NCI-H2196 (cell line): Measurements from ENCODE around the gene SPRYD4.
"Not testable (repeated sequence)": the region's sequence is repeated elsewhere in the genome, so short reads cannot be mapped to it uniquely, and the experiment has no call there.

Experiments used
- DNase-seq: peaks from one replicate; lab custom pipeline; 2025; ENCODE audit not compliant: unreplicated experiment; lab: John Stamatoyannopoulos, UW

SPRYD4 gene

GRCh38 chr12:56468216-56469006 lies at the start of gene SPRYD4:
SPRYD4 (plus strand) TSS chr12:56468578; CDS start chr12:56468592, 14 bp downstream.
- DNase-seq: peak; percentile 96

DNA sequence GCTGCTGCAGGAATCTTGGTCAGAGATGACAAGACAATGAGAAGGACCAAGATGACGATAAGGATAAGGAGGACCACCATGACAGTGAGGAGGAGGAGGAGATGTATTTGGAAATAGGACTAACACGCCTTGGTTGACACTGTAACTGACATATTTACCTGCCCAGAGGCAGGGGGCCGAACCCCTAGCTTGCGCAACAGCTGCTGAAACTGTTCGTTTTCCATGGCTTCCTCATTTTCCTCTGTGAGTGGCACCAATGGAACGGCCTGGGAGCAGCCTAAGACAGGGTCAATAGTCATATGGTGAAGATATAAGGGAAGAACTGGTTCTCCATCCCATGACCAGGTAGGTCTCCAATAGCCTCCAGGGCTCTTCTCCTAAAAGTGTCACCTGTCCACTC lies 48.0 kb upstream of the SPRYD4 start:
- DNase-seq: no peak

DNA sequence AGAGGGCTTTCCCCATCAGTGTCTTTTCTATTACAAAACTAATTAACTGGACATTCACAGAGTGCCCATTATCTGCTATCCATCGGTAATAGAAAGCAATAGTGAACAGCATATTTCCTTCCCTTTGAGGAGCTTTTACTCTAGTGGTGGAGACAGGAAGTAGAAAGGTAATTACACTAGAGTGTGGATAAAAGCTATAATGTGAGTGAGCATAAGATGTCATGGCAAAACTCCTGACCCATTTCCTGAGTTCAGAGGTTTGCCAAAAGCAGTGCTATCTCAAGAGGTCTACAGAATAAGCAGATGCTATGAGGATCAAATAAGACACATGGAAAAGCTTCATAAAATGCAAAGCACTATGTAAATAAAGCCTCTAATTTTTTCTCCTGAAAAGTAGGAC lies 43.2 kb upstream of the SPRYD4 start:
- DNase-seq: peak; percentile 39

DNA sequence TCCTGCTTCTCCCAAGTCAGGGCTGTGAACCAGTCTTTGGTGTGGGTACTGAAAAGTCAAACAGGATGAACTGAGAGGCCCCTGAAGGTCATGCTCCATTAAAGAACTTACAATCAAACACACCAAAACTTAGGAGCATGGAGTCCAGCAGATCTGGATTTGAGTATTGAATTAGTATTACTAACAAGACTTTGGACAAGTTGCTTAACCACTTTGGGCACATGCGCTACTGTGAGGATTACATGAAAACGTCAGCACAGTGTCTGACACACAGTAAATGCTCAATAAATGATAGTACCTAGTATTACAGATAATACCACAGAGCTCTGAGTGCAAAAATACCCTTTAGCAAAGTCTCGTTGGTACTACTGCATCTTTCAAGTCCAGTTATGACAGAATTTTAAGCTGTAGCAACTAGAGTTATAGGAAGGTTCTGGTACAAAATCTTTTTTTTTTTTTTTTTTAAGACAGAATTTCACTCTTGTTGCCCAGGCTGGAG lies 42.4 kb upstream of the SPRYD4 start:
- no peak for DNase-seq

GRCh38 chr12:56431288-56431687 lies 37.1 kb upstream of the SPRYD4 start:
- DNase-seq: no peak

DNA sequence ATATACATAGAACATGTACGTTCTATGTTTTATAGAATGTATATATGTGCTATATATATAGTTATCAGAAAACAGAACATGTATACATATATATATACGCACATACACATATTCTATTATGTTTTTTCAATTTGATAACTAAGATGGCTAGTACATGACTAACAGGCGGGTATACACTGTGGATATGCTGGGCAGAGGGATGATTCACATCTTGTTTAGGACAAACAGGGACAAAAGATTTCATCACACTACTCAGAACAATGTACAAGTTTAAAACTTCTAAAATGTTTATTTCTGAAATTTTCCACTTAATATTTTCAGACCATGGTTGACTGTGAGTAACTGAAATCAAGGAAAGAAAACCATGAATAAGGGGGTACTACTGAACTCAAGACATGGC lies 36.5 kb upstream of the SPRYD4 start:
- no peak for DNase-seq

DNA sequence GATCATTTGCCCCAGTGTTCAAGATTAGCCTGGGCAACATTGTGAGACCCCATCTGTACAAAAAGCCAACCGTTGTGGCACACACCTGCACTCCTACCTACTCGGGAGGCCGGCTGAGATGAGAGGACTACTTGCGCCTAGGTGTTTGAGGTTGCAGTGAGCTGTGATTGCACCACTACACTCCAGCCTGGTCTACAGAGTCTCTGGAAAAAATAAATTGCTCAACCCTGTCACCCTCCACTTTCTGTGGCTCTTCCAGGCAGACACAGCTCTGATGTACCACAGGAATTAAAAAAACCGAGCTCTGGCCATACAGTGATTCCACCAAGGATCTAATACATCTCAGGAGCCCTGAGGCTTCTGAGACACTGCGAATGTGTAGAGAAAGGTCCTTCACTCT lies 33.5 kb upstream of the SPRYD4 start:
- no peak for DNase-seq

GRCh38 chr12:56437430-56438176 lies 30.8 kb upstream of the SPRYD4 start:
- DNase-seq: no peak

DNA sequence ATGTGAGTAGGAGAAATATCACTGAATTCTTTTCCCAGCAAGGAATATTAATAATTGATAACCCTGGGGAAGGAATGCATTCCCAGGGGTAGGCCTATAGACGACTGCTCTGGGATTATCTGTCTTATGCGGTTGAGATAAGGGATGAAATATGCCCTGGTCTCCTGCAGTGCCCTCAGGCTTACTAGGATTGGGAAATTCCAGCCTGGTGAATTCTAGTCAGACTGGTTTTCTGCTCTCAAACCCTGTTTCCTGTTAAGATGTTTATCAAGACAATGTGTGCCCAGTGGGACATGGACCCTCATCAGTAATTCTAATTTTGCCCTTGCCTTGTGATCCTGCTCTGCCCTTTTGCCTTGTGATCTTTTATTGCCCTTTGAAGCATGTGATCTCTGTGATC lies 25.2 kb upstream of the SPRYD4 start:
- DNase-seq: not testable (repeated sequence)

DNA sequence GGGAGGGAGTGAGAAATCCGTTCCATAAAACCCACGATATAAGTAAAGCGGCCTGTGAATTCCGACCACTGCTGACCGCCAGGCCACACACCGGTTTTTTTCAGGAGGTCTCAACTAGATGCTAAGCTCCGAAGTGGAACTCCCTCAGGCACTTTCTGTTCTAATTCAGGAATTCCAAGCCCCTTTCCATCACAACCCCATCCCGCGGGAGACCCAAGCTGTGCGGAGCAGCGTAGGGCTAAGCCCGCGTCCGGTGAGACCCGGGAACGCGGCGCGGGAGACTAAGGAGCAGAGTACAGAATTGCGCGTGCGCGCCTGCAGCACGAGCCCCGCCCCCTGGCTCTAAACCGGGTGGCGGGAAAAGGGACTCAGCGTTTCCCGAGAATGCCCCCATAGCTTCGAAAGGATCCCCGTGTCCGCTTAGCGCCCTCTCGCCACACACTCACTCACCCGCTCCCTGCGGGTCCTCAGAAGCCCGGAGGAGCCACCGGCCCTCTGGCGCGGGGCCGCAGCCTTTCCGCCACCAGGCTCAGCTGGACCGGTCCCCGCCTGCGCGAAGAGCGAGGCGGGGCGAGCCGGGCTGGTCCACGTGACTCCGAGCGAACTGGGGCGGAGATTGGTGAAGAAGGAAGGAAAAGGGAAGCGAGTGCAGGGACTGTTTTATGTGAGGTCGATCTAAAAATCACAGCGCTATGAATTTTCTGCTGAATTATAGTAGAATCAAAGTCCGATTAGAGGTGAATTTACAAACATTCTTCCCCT lies 19.3 kb upstream of the SPRYD4 start, which contains the start of gene TIMELESS:
Gene TIMELESS (minus strand): TSS at position 567 of the 762 bp plus-strand sequence. CDS start 15,256 bp downstream, outside the sequence.
- DNase-seq: peak; percentile 94

GRCh38 chr12:56449622-56449984 lies 18.8 kb upstream of the SPRYD4 start:
- no peak for DNase-seq

GRCh38 chr12:56450241-56450640 lies 18.1 kb upstream of the SPRYD4 start:
- DNase-seq: peak; percentile 8

DNA sequence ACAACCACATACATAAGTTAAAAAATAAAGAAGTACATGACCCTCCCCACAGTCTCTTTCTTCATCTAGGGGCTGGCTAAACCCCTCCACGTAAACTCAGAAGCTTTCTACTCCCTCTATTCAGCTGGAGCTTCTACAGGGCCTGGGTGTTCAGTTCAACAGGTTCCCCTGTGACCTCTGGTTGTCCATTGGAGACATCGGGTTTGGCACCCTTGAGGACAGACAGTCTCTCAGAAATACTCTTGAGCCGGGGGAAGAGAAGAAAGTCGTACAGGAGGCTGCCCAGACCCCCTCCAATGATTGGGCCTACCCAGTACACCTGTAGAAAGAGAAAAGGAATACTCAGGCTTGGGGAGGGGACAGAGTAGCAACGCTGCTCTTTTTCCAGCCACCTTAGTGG lies 17.2 kb upstream of the SPRYD4 start:
- no peak for DNase-seq

DNA sequence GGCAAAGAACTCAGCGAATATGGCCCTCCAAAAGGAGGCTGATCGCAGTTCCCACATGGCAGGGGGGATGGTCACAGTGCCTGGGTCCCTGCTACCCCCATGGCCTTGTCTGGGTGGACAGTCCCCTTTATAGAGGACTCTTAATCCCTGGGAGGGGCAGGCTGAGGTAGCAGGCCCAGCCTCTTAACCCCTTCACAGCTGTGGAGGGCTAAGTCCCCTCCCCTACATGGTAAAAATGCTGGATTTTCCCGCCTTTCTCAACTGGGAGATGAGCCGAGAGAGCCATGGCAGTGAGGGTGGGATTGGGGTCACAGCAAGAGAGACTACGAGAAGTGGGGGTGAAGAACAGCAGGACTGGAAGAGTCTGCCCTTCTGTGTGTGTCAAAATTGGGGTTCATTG lies 13.8 kb upstream of the SPRYD4 start, which contains the start of gene MIP:
Gene MIP (minus strand): TSS at position 101 of the 400 bp plus-strand sequence. CDS start 44 bp downstream, at position 57.
- DNase-seq: no peak

DNA sequence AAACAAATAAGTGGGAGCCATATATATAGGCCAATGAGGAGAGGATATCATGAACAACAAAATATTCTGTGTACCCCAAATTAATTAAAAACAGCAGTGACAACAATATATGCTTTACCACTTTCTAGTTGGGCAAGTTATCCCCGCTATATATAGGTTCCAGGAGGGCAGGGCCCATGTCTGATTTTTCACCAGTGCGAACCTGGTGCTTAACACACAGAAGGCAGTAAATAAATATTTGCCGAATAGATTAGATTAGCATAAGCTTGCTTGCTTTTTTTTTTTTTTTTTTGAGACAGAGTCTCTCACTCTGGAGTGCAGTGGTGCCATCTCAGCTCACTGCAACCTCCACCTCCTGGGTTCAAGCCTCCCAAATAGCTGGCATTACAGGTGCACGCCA lies 10.6 kb upstream of the SPRYD4 start:
- no peak for DNase-seq

DNA sequence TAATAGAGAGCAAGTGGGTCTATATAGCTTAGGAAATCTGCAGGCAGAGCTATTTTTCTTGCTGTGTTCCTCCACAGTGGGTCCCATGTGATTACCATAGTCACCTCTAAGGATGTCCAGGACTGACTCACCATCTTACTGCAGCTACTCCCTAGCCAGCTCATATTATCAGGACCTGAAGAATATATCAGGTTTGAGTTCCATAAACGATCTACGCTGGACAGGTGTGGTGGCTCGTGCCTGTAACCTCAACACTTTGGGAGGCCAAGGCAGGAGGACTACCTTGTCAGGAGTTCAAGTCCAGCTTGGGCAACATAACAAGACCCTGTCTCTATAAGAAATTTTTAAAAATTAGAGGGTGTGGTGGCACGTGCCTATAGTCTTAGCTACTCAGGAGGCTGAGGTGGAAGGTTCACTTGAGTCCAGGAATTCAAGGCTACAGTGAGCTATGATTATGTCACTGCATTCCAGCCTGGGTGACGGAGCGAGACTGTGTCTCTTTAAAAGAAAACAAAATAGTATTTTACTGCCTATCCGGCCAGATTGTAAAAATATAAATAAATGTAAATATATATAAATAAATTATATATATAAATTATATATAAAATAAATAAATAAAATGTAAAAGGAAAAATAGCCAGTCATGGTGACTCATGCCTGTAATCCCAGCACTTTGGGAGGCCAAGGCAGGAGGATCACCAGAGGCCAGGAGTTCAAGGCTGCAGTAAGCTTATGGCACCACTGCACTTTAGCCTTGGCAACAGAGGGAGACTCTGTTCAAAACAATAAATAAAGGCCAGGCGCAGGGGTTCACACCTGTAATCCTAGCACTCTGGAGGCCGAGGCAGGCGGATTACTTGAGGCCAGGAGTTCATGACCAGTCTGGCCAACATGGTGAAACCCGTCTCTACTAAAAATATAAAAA lies 6.9 kb upstream of the SPRYD4 start:
- DNase-seq: no peak

DNA sequence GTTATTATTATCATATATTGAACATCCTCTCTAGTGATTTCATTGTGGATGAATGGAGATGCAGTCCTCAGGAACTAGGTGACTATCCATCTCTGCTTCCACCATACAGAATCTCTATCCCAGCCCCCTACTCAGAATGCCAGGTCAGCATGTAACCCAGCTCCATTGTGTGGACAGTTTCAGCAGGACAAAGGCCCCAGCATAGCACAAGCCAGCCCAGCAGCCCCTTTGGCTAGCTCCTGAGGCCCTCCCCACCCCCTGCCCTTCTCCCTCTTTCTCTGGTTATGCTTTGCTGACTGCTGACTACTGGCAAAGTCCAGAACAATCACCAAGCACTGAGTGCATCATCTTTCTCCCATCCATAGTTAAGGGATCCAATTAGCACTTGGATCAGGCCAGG lies 5.8 kb upstream of the SPRYD4 start:
- no peak for DNase-seq

- DNase-seq: no peak
Observed at GRCh38 chr12:56469007-56469930, 891 bp downstream of the SPRYD4 start.

GRCh38 chr12:56474389-56474788 lies 6.0 kb downstream of the SPRYD4 start:
- no peak for DNase-seq
